Breast epithelium (tissue), 4 donors: Measurements from ENCODE around the gene IL1R1. TPM values are rescaled to one million over a fixed set of nuclear protein-coding genes. Genes with fewer than 3 reads are reported as not detected.

ENCODE experiments used
- DNase-seq, 2 donors: peaks; one replicate each; pipeline ENCODE4 v3.0.0-alpha.2; 2019; ENCODE audit warnings: low spot score in 2 of 2
- H3K27ac ChIP-seq, 2 donors: fragments of 200-600 bp; sonication (generic) in 1 of 2; one replicate each; pipeline ENCODE4 v1.5.1; 2016 to 2019; ENCODE audit warnings: mild to moderate bottlenecking in 1 of 2
- H3K27me3 ChIP-seq, 2 donors: fragments of 200-600 bp; sonication (generic) in 1 of 2; one replicate each; pipeline versions ENCODE4 v1.5.1 to v1.6.0; 2017 to 2019; ENCODE audit warnings: control low read depth in 1 of 2, mild to moderate bottlenecking in 1 of 2
- H3K36me3 ChIP-seq: fragments of 200-600 bp; one replicate; pipeline ENCODE4 v1.5.1; 2019
- H3K4me1 ChIP-seq, 2 donors: fragments of 200-600 bp; sonication (generic); one replicate each; pipeline ENCODE4 v1.5.1; 2016 to 2019; ENCODE audit warnings: control low read depth in 1 of 2
- H3K4me3 ChIP-seq, 3 donors: fragments of 200-600 bp; sonication (generic); 1 replicate in 2 of 3; 2 replicates in 1 of 3; pipeline ENCODE4 v1.5.1; 2016 to 2019; ENCODE audit warnings: mild to moderate bottlenecking in 3 of 3, moderate library complexity in 2 of 3
- H3K9me3 ChIP-seq, 2 donors: fragments of 200-600 bp; sonication (generic) in 1 of 2; one replicate each; pipeline ENCODE4 v1.5.1; 2016 to 2019; ENCODE audit warnings: control low read depth in 1 of 2
- CTCF ChIP-seq, 3 donors: fragments of 450-650 bp; IDR thresholded peaks; one replicate each; pipeline ENCODE4 v1.5.1; 2016 to 2017; ENCODE audit warnings: antibody characterized with exemption in 3 of 3, mild to moderate bottlenecking in 3 of 3, moderate library complexity in 3 of 3
- POLR2A ChIP-seq: fragments of 450-650 bp; IDR thresholded peaks from one replicate; pipeline ENCODE4 v1.6.1; 2016; ENCODE audit warnings: antibody characterized with exemption, mild to moderate bottlenecking, moderate library complexity
- POLR2AphosphoS5 ChIP-seq, 3 donors: sonication (generic); formaldehyde crosslinking; IDR thresholded peaks; one replicate each; pipeline ENCODE4 v1.6.1; 2017; ENCODE audit warnings: antibody characterized with exemption in 3 of 3
- intact Hi-C: fragments of 100-400 bp; cut with DNase I; formaldehyde crosslinking; loops from one replicate; pipeline ENCODE4 v1.15.1; 2023; ENCODE audit warnings: low total_unique reads
- total RNA-seq, 3 donors: library from RNA; depleted of rRNA; stranded (reverse); fragments of >200 nt; gene quantifications; one replicate each; pipeline ENCODE4 v1.1.0, GENCODE V29; 2016

IL1R1 gene
- total RNA-seq, 3 donors from 2014 or later, result 127 to 206 (median 136) TPM

- Histone ChIP-seq H3K4me1 (no peaks in the 10 kb centered on the region), H3K4me3 (no peak overlapping the region), H3K27me3 (no peaks in the 10 kb centered on the region), H3K36me3 (no peaks in the 10 kb centered on the region), H3K9me3 (no peaks in the 10 kb centered on the region), H3K27ac (no peak overlapping the region)
- TF ChIP-seq CTCF (IDR thresholded peaks at IDR 0.05) (no peak), POLR2AphosphoS5 (IDR thresholded peaks at IDR 0.05) (no peak), POLR2A (no peak)
- DNase-seq, result no peak
- intact Hi-C loops, result no loop called here
Measured at GRCh38 chr2:102191501-102191900, 49.0 kb downstream of the IL1R1 start.

GRCh38 chr2:102193074-102193473, 50.5 kb downstream of the IL1R1 start:
- TF ChIP-seq POLR2A, result no peak
- no peak for TF ChIP-seq POLR2AphosphoS5 (IDR thresholded peaks at IDR 0.05)
- no peak for TF ChIP-seq CTCF (IDR thresholded peaks at IDR 0.05)
- Histone ChIP-seq H3K27ac (no peak overlapping the region), H3K4me3 (no peak overlapping the region), H3K9me3 (no peaks in the 10 kb centered on the region), H3K36me3 (no peaks in the 10 kb centered on the region), H3K27me3 (no peaks in the 10 kb centered on the region), H3K4me1 (no peaks in the 10 kb centered on the region)
- no peak for DNase-seq
- intact Hi-C loops, result no loop called here

DNA sequence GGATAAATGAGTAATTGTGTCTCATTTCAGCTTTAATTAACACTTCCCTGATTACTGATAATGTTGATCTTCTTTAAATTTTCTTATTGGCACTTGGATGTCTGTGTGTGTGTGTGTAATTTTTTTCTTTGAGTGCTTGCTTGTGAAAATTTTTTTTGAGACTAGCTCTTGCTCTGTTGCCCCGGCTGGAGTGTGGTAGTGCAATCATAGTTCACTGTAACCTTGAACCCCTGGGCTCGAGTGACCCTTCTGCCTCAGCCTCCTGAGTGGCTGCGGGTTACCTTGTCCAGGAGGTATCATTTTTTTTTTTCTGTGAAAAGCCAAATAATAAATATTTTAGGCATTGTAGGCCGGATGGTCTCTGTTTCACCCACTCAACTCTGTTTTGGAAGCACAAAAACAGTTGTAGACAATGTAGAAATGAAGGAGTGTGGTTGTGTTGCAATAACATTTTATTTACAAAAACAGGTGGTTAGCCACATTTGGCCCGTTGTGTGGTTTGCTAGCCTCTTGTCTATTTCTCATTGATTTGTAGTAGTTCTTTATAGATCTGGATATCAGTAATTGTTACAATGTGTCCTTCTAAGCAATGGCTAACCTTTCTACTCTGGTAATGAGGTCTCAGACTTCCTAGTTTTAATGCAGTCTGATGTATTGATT, 52.2 kb downstream of the IL1R1 start:
- intact Hi-C loops, result no loop called here
- H3K4me1 ChIP-seq, result no peaks in the 10 kb centered on the region
- H3K36me3 ChIP-seq, result no peaks in the 10 kb centered on the region
- H3K4me3 ChIP-seq, result no peak overlapping the region
- H3K9me3 ChIP-seq, result no peaks in the 10 kb centered on the region
- no peak for DNase-seq
- H3K27me3 ChIP-seq, result no peaks in the 10 kb centered on the region
- H3K27ac ChIP-seq, result no peak overlapping the region
- TF ChIP-seq CTCF (IDR thresholded peaks at IDR 0.05) (no peak), POLR2AphosphoS5 (IDR thresholded peaks at IDR 0.05) (no peak), POLR2A (no peak)

DNA sequence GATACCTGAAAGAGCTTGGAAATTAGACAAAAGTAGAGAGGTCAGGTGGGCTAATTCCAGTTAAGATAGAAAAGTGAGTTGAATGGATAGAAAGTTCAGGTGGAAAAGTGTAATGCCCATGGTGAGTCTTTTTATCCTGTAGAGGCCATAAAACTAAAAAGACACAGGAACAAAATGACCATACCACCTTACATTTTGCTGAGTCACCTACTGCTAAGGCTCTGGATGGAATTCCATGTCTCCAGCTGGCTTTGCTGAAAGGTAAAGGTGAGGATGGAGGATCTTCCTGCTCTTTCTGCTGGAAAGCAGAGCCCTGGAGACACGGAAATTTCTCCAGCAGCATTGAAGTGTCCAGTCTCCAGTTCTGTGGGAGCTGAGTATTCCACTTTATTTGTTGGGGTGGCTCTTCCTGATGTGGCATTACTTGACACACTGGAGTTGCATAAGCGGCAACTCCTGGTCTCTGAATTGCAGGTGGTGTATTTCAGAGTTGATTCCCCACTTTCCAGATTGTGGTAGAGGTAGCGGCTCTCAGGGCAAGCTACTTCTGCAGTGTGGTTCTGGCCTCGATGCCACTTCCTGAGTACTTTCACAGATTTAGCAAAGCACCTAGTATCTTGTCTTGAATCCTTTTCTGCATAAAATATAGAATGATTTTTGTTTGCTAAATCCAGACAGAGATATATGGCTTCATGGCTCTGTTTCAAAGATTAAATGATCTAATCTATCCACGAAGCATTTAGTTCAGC, 55.0 kb downstream of the IL1R1 start:
- DNase-seq, result no peak
- intact Hi-C loops, result no loop called here
- H3K36me3 ChIP-seq, result no peaks in the 10 kb centered on the region
- no peak overlapping the region for H3K4me3 ChIP-seq
- no peak for TF ChIP-seq POLR2AphosphoS5 (IDR thresholded peaks at IDR 0.05)
- no peak for TF ChIP-seq POLR2A
- no peak for TF ChIP-seq CTCF (IDR thresholded peaks at IDR 0.05)
- H3K27me3 ChIP-seq, result no peaks in the 10 kb centered on the region
- no peak overlapping the region for H3K27ac ChIP-seq
- no peaks in the 10 kb centered on the region for H3K9me3 ChIP-seq
- no peaks in the 10 kb centered on the region for H3K4me1 ChIP-seq

- H3K4me3 ChIP-seq, result no peak overlapping the region
- intact Hi-C loops, result no loop called here
- H3K9me3 ChIP-seq, result no peaks in the 10 kb centered on the region
- no peaks in the 10 kb centered on the region for H3K27me3 ChIP-seq
- DNase-seq, result no peak
- H3K4me1 ChIP-seq, result no peaks in the 10 kb centered on the region
- no peaks in the 10 kb centered on the region for H3K36me3 ChIP-seq
- TF ChIP-seq CTCF (IDR thresholded peaks at IDR 0.05), result no peak
- no peak overlapping the region for H3K27ac ChIP-seq
Measured at GRCh38 chr2:102200539-102200938, 58.0 kb downstream of the IL1R1 start.
